Measurements from ENCODE around the gene ACKR2.

Gene ACKR2

GRCh38 chr3:42809202-42809601, at the start of gene ACKR2:
ACKR2 (plus strand) TSS chr3:42809445; CDS start chr3:42864503, 55,058 bp downstream.
- no peak for DNase-seq (ENCODE audit: low spot score)

- no peak for DNase-seq (ENCODE audit: low spot score)
Measured at GRCh38 chr3:42762046-42762724, 47.1 kb upstream of the ACKR2 start.

GRCh38 chr3:42763021-42763420, 46.2 kb upstream of the ACKR2 start:
- DNase-seq (ENCODE audit: low spot score), result no peak

- DNase-seq (ENCODE audit: low spot score), result no peak
Measured at GRCh38 chr3:42764115-42764514, 45.1 kb upstream of the ACKR2 start.

- DNase-seq (ENCODE audit: low spot score), result no peak
Measured at GRCh38 chr3:42764561-42765295, 44.5 kb upstream of the ACKR2 start.

- no peak for DNase-seq (ENCODE audit: low spot score)
Measured at GRCh38 chr3:42769477-42770131, 39.6 kb upstream of the ACKR2 start.

- DNase-seq (ENCODE audit: low spot score), result no peak
Measured at GRCh38 chr3:42771271-42771670, 38.0 kb upstream of the ACKR2 start.

- DNase-seq (ENCODE audit: low spot score), result peak; percentile 87
Measured at GRCh38 chr3:42772670-42773408, 36.4 kb upstream of the ACKR2 start, which contains the start of gene CCDC13. CCDC13 (minus strand) TSS chr3:42773253; CDS start chr3:42758345, 14,908 bp downstream.

GRCh38 chr3:42773409-42773751, 35.9 kb upstream of the ACKR2 start:
- no peak for DNase-seq (ENCODE audit: low spot score)

GRCh38 chr3:42778644-42779043, 30.6 kb upstream of the ACKR2 start:
- no peak for DNase-seq (ENCODE audit: low spot score)

- no peak for DNase-seq (ENCODE audit: low spot score)
Measured at GRCh38 chr3:42780398-42780797, 28.8 kb upstream of the ACKR2 start.

GRCh38 chr3:42780892-42781700, 28.1 kb upstream of the ACKR2 start:
- peak; percentile 75 for DNase-seq (ENCODE audit: low spot score)

GRCh38 chr3:42786212-42786611, 23.0 kb upstream of the ACKR2 start:
- DNase-seq (ENCODE audit: low spot score), result no peak

- no peak for DNase-seq (ENCODE audit: low spot score)
Measured at GRCh38 chr3:42786631-42787030, 22.6 kb upstream of the ACKR2 start.

GRCh38 chr3:42790714-42791229, 18.5 kb upstream of the ACKR2 start:
- no peak for DNase-seq (ENCODE audit: low spot score)

- no peak for DNase-seq (ENCODE audit: low spot score)
Measured at GRCh38 chr3:42795621-42796181, 13.5 kb upstream of the ACKR2 start.

GRCh38 chr3:42796332-42796885, 12.8 kb upstream of the ACKR2 start:
- DNase-seq (ENCODE audit: low spot score), result no peak

- no peak for DNase-seq (ENCODE audit: low spot score)
Measured at GRCh38 chr3:42799376-42799775, 9.9 kb upstream of the ACKR2 start.

- DNase-seq (ENCODE audit: low spot score), result no peak
Measured at GRCh38 chr3:42800251-42800650, 9.0 kb upstream of the ACKR2 start.

GRCh38 chr3:42801048-42801620, 8.1 kb upstream of the ACKR2 start:
- no peak for DNase-seq (ENCODE audit: low spot score)

All from CD4-positive, alpha-beta T cell treated with Interleukin-15 for 4 hours (primary cell).